A549 (cell line): ENCODE measurements around the gene GRK6.

Experiments
- CTCF ChIP-seq: fragments of >200 bp; sonication (Bioruptor Twin); formaldehyde crosslinking; IDR thresholded peaks from 3 replicates; pipeline ENCODE4 v1.5.1; 2016
- ESRRA ChIP-seq: fragments of 150-350 bp; IDR thresholded peaks from 2 replicates; pipeline ENCODE4 v1.6.1; 2014; ENCODE audit warnings: mild to moderate bottlenecking, low read length, borderline replicate concordance
- NFE2L2 ChIP-seq: fragments of 150-350 bp; conservative IDR thresholded peaks from 2 replicates; pipeline ENCODE4 v1.6.1; 2014; ENCODE audit warnings: low read length
- PBX3 ChIP-seq: IDR thresholded peaks from 2 replicates; pipeline ENCODE4 v1.6.1; 2012
- POLR2A ChIP-seq: IDR thresholded peaks from 2 replicates; pipeline ENCODE4 v1.6.1; 2012; ENCODE audit warnings: mild to moderate bottlenecking, low read length
- RAD21 ChIP-seq, 2 experiments: fragments of >200 bp in 1 of 2; sonication (Bioruptor Twin) in 1 of 2; formaldehyde crosslinking in 1 of 2; IDR thresholded peaks in 1 of 2; conservative IDR thresholded peaks in 1 of 2; 2 replicates in 1 of 2; 3 replicates in 1 of 2; pipeline ENCODE4 v1.6.1; 2012 to 2018; ENCODE audit warnings: inconsistent platforms in 1 of 2
- RCOR1 ChIP-seq: fragments of 150-350 bp; IDR thresholded peaks from 2 replicates; pipeline ENCODE4 v1.6.1; 2014; ENCODE audit warnings: antibody characterized with exemption, low read length, low read depth
- REST ChIP-seq: fragments of 200-600 bp; sonication (generic); IDR thresholded peaks from 2 replicates; pipeline ENCODE4 v1.6.1; 2016; ENCODE audit warnings: antibody characterized with exemption, mild to moderate bottlenecking, moderate library complexity
- RFX5 ChIP-seq: fragments of 450-650 bp; IDR thresholded peaks from 2 replicates; pipeline ENCODE4 v1.7.1; 2014; ENCODE audit warnings: antibody characterized with exemption, mild to moderate bottlenecking, moderate library complexity

GRCh38 chr5:177385720-177386119 is 40.8 kb upstream of the GRK6 start:
- no peak for TF ChIP-seq CTCF
- TF ChIP-seq RAD21 (conservative IDR thresholded peaks at IDR 0.05 in 1 of 2, IDR thresholded peaks at IDR 0.05 in 1 of 2) = no peak
- no peak for TF ChIP-seq RFX5
- TF ChIP-seq POLR2A = no peak
- TF ChIP-seq ESRRA = no peak
- TF ChIP-seq PBX3 = no peak
- no peak for TF ChIP-seq REST
- TF ChIP-seq RCOR1 = no peak
- no peak for TF ChIP-seq NFE2L2
